Hepatocyte (in vitro differentiated cells): Measurements from ENCODE around the gene COX7A2. TPM values are rescaled to one million over a fixed set of nuclear protein-coding genes. Genes with fewer than 3 reads are reported as not detected.

ENCODE experiments used
- DNase-seq: peaks from one replicate; pipeline ENCODE4 v3.0.0-alpha.2; 2016; ENCODE audit warnings: low spot score
- H2AFZ ChIP-seq: fragments of 200-600 bp; sonication (generic); 2 replicates; pipeline ENCODE4 v1.6.0; 2016; ENCODE audit warnings: antibody characterized with exemption, mild to moderate bottlenecking
- H3K27ac ChIP-seq: fragments of 200-600 bp; sonication (generic); 2 replicates; pipeline ENCODE4 v1.5.1; 2016; ENCODE audit warnings: mild to moderate bottlenecking
- H3K27me3 ChIP-seq: fragments of 200-600 bp; sonication (generic); 2 replicates; pipeline ENCODE4 v1.6.1; 2016
- H3K36me3 ChIP-seq: fragments of 200-600 bp; sonication (generic); replicated peaks from 2 replicates; pipeline ENCODE4 v1.5.1; 2016; ENCODE audit warnings: low read depth; ENCODE audit not compliant: insufficient read depth
- H3K4me1 ChIP-seq: fragments of 200-600 bp; sonication (generic); 2 replicates; pipeline ENCODE4 v1.5.1; 2016; ENCODE audit warnings: mild to moderate bottlenecking, moderate library complexity; ENCODE audit not compliant: insufficient read depth
- H3K4me2 ChIP-seq: fragments of 200-600 bp; sonication (generic); 2 replicates; pipeline ENCODE4 v1.6.0; 2016
- H3K4me3 ChIP-seq: fragments of 200-600 bp; sonication (generic); 2 replicates; pipeline ENCODE4 v1.5.1; 2016; ENCODE audit warnings: mild to moderate bottlenecking
- H3K79me2 ChIP-seq: fragments of 200-600 bp; sonication (generic); 2 replicates; pipeline ENCODE4 v1.6.0; 2017; ENCODE audit warnings: mild to moderate bottlenecking
- H3K9me2 ChIP-seq: fragments of 200-600 bp; sonication (generic); replicated peaks from 2 replicates; pipeline ENCODE4 v1.6.0; 2017; ENCODE audit warnings: mild to moderate bottlenecking; ENCODE audit not compliant: insufficient read depth
- H3K9me3 ChIP-seq: fragments of 200-600 bp; sonication (generic); 2 replicates; pipeline ENCODE4 v1.5.1; 2016; ENCODE audit warnings: low read depth, mild to moderate bottlenecking
- H4K20me1 ChIP-seq: fragments of 200-600 bp; sonication (generic); 2 replicates; pipeline ENCODE4 v1.6.0; 2016; ENCODE audit warnings: mild to moderate bottlenecking; ENCODE audit not compliant: insufficient read depth, poor library complexity, severe bottlenecking
- EZH2 ChIP-seq: fragments of 200-600 bp; sonication (generic); IDR thresholded peaks from 2 replicates; pipeline ENCODE4 v1.6.1; 2016; ENCODE audit warnings: antibody characterized with exemption, mild to moderate bottlenecking, borderline replicate concordance
- EZH2phosphoT487 ChIP-seq: fragments of 200-600 bp; sonication (generic); IDR thresholded peaks from one replicate; pipeline ENCODE4 v1.6.1; 2018; ENCODE audit warnings: antibody characterized with exemption, mild to moderate bottlenecking, low read depth, moderate library complexity; ENCODE audit not compliant: unreplicated experiment, severe bottlenecking
- WGBS: methylation state at CpG from one replicate; pipeline ENCODE4 v1.1.6; 2016; ENCODE audit warnings: low lambda C conversion rate; ENCODE audit errors: missing lambda C conversion rate; 5-methylcytosine and 5-hydroxymethylcytosine counted together
- polyA plus RNA-seq: library from polyadenylated mRNA; unstranded; fragments of >200 nt; fragmentation: Nextera tagmentation; extraction: Ambion mirVana; gene quantifications from 2 replicates; pipeline ENCODE4 v1.2.1, GENCODE V29; 2016
- total RNA-seq: library from RNA; depleted of rRNA; stranded (reverse); fragments of >200 nt; gene quantifications from 2 replicates; pipeline ENCODE4 v1.2.3, GENCODE V29; 2014
- TF ChIP-seq, protein P1 (sequence below): fragments of 200-600 bp; sonication (generic); IDR thresholded peaks from 2 replicates; pipeline ENCODE4 v1.5.1; 2016; ENCODE audit warnings: antibody characterized with exemption, mild to moderate bottlenecking; ENCODE audit not compliant: poor library complexity

The COX7A2 gene
- total and polyA plus RNA-seq, 2 experiments from 2014 or later = 167 to 703 TPM

DNA sequence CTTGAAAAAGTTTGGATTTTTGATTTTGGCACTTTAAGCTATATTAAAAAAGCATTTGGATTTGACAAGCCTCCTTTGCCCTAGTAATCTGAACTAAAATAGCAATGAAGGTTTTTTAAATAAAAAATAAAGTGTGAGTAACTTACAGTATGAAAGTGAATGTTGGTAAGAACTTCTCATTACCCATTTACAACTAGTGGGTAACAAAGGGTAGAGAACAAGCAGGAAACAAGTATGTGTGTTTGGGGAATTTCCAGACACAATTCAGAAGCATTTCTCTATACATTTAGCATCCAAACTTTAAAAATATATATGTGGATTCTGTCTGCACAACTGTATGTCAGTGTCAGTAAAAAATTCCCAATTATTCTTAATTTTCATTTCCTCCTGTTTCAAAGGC lies 38.1 kb upstream of the COX7A2 start:
- peak overlapping the region; percentile 82 for H3K4me2 ChIP-seq
- H3K4me3 ChIP-seq = peak overlapping the region; percentile 86
- no peak overlapping the region for H3K27ac ChIP-seq
- no peaks in the 10 kb centered on the region for H3K36me3 ChIP-seq
- no peaks in the 10 kb centered on the region for H3K9me3 ChIP-seq
- no peaks in the 10 kb centered on the region for H3K9me2 ChIP-seq
- H3K27me3 ChIP-seq = no peaks in the 10 kb centered on the region
- TF ChIP-seq, protein P1, sequence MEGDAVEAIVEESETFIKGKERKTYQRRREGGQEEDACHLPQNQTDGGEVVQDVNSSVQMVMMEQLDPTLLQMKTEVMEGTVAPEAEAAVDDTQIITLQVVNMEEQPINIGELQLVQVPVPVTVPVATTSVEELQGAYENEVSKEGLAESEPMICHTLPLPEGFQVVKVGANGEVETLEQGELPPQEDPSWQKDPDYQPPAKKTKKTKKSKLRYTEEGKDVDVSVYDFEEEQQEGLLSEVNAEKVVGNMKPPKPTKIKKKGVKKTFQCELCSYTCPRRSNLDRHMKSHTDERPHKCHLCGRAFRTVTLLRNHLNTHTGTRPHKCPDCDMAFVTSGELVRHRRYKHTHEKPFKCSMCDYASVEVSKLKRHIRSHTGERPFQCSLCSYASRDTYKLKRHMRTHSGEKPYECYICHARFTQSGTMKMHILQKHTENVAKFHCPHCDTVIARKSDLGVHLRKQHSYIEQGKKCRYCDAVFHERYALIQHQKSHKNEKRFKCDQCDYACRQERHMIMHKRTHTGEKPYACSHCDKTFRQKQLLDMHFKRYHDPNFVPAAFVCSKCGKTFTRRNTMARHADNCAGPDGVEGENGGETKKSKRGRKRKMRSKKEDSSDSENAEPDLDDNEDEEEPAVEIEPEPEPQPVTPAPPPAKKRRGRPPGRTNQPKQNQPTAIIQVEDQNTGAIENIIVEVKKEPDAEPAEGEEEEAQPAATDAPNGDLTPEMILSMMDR = no peak
- TF ChIP-seq EZH2phosphoT487 (no peak), EZH2 (no peak)
- H3K4me1 ChIP-seq = peaks cover 25% of the 10 kb centered on the region
- peaks cover 61% of the 10 kb centered on the region for H4K20me1 ChIP-seq
- DNase-seq = no peak
- peaks cover 85% of the 10 kb centered on the region for H3K79me2 ChIP-seq
- H2AFZ ChIP-seq = no peak overlapping the region

DNA sequence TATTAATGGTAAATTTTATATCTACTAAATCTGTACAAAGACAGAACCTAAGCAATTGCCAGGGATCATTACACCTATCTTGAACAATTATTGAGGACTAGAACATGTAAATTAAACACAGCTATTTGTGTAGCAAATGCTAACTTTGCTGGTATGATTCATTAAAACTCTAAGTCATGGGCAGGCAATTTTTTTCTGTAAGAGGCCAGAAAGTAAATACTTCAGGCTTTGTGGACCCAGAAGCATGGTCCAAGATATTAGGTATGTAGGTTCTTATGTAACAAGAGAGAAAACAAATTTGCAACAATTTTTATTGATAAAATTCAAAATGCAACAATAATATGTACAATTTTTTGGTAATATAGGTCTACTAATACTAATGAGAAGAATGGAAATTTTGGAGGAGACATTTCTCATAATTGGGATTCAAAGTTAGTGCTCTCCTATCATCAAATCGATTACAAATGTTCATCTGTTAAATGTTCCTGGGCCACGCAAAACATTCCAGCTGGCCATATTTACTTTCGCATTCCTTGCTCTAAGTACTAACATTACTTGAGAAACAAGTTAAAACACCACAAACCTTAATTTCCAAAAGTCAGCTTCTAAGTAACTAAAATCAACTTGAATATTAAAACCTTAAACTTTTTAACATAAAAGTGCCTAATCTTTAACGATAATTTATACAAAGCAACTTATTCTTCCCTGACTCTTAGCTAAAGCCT lies 36.7 kb upstream of the COX7A2 start:
- Histone ChIP-seq H3K4me3 (no peak overlapping the region), H4K20me1 (peaks cover 64% of the 10 kb centered on the region), H3K9me2 (no peaks in the 10 kb centered on the region), H3K36me3 (no peaks in the 10 kb centered on the region), H3K27me3 (no peaks in the 10 kb centered on the region), H3K79me2 (peaks cover 91% of the 10 kb centered on the region), H2AFZ (no peak overlapping the region), H3K9me3 (no peaks in the 10 kb centered on the region), H3K4me1 (peaks cover 25% of the 10 kb centered on the region), H3K27ac (no peak overlapping the region), H3K4me2 (peak overlapping the region; percentile 82)
- 51% methylated on average over 4 of the region's 4 CpGs for WGBS
- DNase-seq = no peak
- TF ChIP-seq, protein P1 = no peak
- no peak for TF ChIP-seq EZH2
- no peak for TF ChIP-seq EZH2phosphoT487

DNA sequence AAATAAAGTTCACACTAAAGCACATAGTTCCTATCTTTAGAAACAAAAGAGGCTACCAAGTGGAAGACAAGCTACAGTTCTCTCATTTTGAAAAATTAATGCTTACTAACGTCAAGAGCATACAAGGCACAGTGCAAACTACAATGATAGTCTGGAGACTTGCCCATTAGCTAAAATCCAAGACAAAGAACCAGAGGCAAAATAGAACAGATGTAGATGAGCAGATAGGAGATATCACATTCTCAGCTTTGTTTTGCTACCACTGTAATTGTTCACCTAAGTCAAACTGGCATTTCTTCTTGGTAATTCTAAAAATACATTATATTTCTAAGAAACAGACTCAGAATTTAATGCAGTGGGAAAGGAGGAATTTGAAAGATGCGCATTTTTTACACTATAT lies 35.8 kb upstream of the COX7A2 start:
- Histone ChIP-seq H3K9me3 (no peaks in the 10 kb centered on the region), H4K20me1 (peaks cover 64% of the 10 kb centered on the region), H3K36me3 (no peaks in the 10 kb centered on the region), H3K27ac (no peak overlapping the region), H3K4me3 (no peak overlapping the region), H3K4me1 (peaks cover 25% of the 10 kb centered on the region), H3K9me2 (no peaks in the 10 kb centered on the region), H3K79me2 (peaks cover 100% of the 10 kb centered on the region), H3K27me3 (no peaks in the 10 kb centered on the region), H3K4me2 (peak overlapping the region; percentile 82), H2AFZ (no peak overlapping the region)
- no peak for DNase-seq
- WGBS = 84% methylated on average over 2 of the region's 2 CpGs
- TF ChIP-seq EZH2 (no peak), EZH2phosphoT487 (no peak)
- TF ChIP-seq, protein P1 = no peak

DNA sequence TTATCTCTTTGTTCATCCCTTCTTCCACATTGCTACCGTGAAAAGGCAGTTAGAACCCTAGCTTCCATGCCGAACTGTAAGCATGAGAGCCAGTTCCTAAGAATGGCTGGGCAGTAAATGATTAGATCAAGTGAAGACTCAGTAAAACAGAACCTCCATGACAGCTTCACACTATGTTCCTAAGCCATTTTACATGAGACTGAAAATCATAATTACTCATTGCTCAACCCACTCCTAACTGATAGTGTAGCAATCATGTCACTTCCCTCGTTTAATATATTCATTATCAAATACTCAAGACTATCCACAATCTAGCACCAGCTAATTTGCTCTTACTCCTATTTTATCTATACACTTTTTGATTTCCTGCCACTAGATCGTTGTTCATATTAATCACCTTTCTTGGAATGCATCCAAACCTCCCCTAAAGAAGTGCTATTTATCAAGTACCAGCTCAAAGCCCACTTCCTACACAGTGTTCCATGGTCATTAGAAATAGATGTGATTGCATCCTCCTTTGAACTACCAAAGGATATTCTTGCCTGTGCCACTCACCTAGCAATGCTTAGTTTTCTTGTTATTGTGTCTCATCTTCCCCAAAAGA lies 35.0 kb upstream of the COX7A2 start:
- DNase-seq = no peak
- Histone ChIP-seq H2AFZ (no peak overlapping the region), H3K79me2 (peaks cover 100% of the 10 kb centered on the region), H3K4me2 (no peak overlapping the region), H3K27ac (no peak overlapping the region), H4K20me1 (peaks cover 67% of the 10 kb centered on the region), H3K4me3 (no peak overlapping the region), H3K9me3 (no peaks in the 10 kb centered on the region), H3K9me2 (no peaks in the 10 kb centered on the region), H3K36me3 (no peaks in the 10 kb centered on the region), H3K4me1 (peaks cover 25% of the 10 kb centered on the region), H3K27me3 (no peaks in the 10 kb centered on the region)
- TF ChIP-seq EZH2 (no peak), EZH2phosphoT487 (no peak)
- TF ChIP-seq, protein P1 = no peak
- 67% methylated on average over 4 of the region's 4 CpGs for WGBS
